NK-92 treated with Interleukin-12 subunit alpha and Interleukin-12 subunit beta, amount 100 ng/mL, for 24 hours (cell line): ENCODE measurements around the gene TMEM164.
A peak's percentile ranks its signal among the peaks of the same experiment; 100 is the strongest.
"Not testable (repeated sequence)": the region's sequence is repeated elsewhere in the genome, so short reads cannot be mapped to it uniquely, and the experiment has no call there.

Source experiments
- DNase-seq: peaks from one replicate; lab custom pipeline; 2025; lab: John Stamatoyannopoulos, UW

The TMEM164 gene

GRCh38 chrX:110002300-110003166, at the start of gene TMEM164:
Gene TMEM164, plus strand, starts transcription at chrX:110003114. Its CDS starts 661 bp downstream, at chrX:110003775.
- DNase-seq = peak; percentile 83

- no peak for DNase-seq
Measured at GRCh38 chrX:109954333-109954732, 48.6 kb upstream of the TMEM164 start.

- no peak for DNase-seq
Measured at GRCh38 chrX:109954955-109955354, 48.0 kb upstream of the TMEM164 start.

- no peak for DNase-seq
Measured at GRCh38 chrX:109958266-109958665, 44.6 kb upstream of the TMEM164 start.

GRCh38 chrX:109959356-109959871, 43.5 kb upstream of the TMEM164 start:
- peak; percentile 6 for DNase-seq

GRCh38 chrX:109964390-109964789, 38.5 kb upstream of the TMEM164 start:
- DNase-seq = no peak

GRCh38 chrX:109966246-109966645, 36.7 kb upstream of the TMEM164 start:
- DNase-seq = no peak

- DNase-seq = no peak
Measured at GRCh38 chrX:109967156-109967555, 35.8 kb upstream of the TMEM164 start.

- not testable (repeated sequence) for DNase-seq
Measured at GRCh38 chrX:109970841-109971240, 32.1 kb upstream of the TMEM164 start.

GRCh38 chrX:109974906-109975655, 27.8 kb upstream of the TMEM164 start:
- peak; percentile 1 for DNase-seq

GRCh38 chrX:109985210-109985609, 17.7 kb upstream of the TMEM164 start:
- not testable (repeated sequence) for DNase-seq

GRCh38 chrX:109987884-109988283, 15.0 kb upstream of the TMEM164 start:
- no peak for DNase-seq

- no peak for DNase-seq
Measured at GRCh38 chrX:109990582-109991276, 12.2 kb upstream of the TMEM164 start.

GRCh38 chrX:109992203-109992602, 10.7 kb upstream of the TMEM164 start:
- DNase-seq = no peak

GRCh38 chrX:109995155-109995554, 7.8 kb upstream of the TMEM164 start:
- no peak for DNase-seq

- no peak for DNase-seq
Measured at GRCh38 chrX:109997786-109998452, 5.0 kb upstream of the TMEM164 start.

GRCh38 chrX:110000000-110000399, 2.9 kb upstream of the TMEM164 start:
- no peak for DNase-seq

GRCh38 chrX:110000847-110001713, 1.8 kb upstream of the TMEM164 start:
- no peak for DNase-seq

- DNase-seq = no peak
Measured at GRCh38 chrX:110001740-110002299, 1.1 kb upstream of the TMEM164 start.
